ENCODE measurements around the gene MLF1. TPM values are rescaled to one million over a fixed set of nuclear protein-coding genes. Genes with fewer than 3 reads are reported as not detected.

Gene MLF1
- polyA plus RNA-seq (2012; rRNA removed), result 8.2 and 9.4 TPM in 2 replicates
- polyA plus RNA-seq (2012; cell fraction: cytosol; rRNA removed), result 13.5 and 14.8 TPM in 2 replicates
- polyA plus RNA-seq (2012; cell fraction: nucleus; rRNA removed), result 2.2 and 5.0 TPM in 2 replicates

- ChIA-PET CTCF (interaction anchor here (0.6 to 1.6 kb wide), 5 partner anchors 10 to 965 kb away, joined by 3 to 16 read pairs (median 3); partner anchors contain the start of gene GFM1), POLR2A (interaction anchor here (0.8 to 1.7 kb wide), 2 partner anchors 12 to 73 kb away, joined by 3 to 7 read pairs; partner anchors contain the start of gene GFM1)
- 1% methylated on average over 22 of the region's 51 CpGs for WGBS (ENCODE audit: low lambda C conversion rate)
- H3K4me3 ChIP-seq (ENCODE audit: low read depth in 2 of 2, low read length in 1 of 2), result peak within 1 kb of the TSS; percentile 83 to 90
- peak within 1 kb of the TSS; percentile 82 for H3K9ac ChIP-seq
- H3K4me2 ChIP-seq, result peak within 1 kb of the TSS; percentile 84
- no peaks in the 10 kb centered on the region for H3K9me2 ChIP-seq
- H3F3A ChIP-seq (replicated peaks; ENCODE audit: insufficient read depth), result no peaks in the 10 kb centered on the region
- H2AFZ ChIP-seq (ENCODE audit: low read depth), result peak within 1 kb of the TSS; percentile 97
- no peaks in the 10 kb centered on the region for H3K9me3 ChIP-seq
- peaks cover 3 to 11% of the 10 kb centered on the region in 2 experiments; a peak in 2 of 4 replicates for H3K4me1 ChIP-seq (ENCODE audit: control insufficient read depth in 1 of 2, insufficient read depth in 2 of 2, low read depth in 1 of 2, low read length in 1 of 2)
- H3K36me3 ChIP-seq (replicated peaks in 1 of 2; ENCODE audit: control insufficient read depth in 1 of 2, insufficient read depth in 2 of 2, low read length in 1 of 2), result no peaks in the 10 kb centered on the region
- no peaks in the 10 kb centered on the region for H3K27me3 ChIP-seq (ENCODE audit: insufficient read depth)
- DNase-seq, result peak; percentile 98
- H3K27ac ChIP-seq (ENCODE audit: low read depth in 2 of 2, low read length in 1 of 2), result peak within 1 kb of the TSS; percentile 67 to 87
- 0 out of 2 replicates have a peak, but pooled peaks cover 4% of the 10 kb centered on the region for H3K79me2 ChIP-seq (ENCODE audit: insufficient read depth)
- no peaks in the 10 kb centered on the region for H4K20me1 ChIP-seq (ENCODE audit: insufficient read depth)
- TF ChIP-seq ELF1 (IDR thresholded peaks at IDR 0.05), result no peak
- no peak for TF ChIP-seq CTCF (IDR thresholded peaks at IDR 0.05)
- TF ChIP-seq, protein P1, sequence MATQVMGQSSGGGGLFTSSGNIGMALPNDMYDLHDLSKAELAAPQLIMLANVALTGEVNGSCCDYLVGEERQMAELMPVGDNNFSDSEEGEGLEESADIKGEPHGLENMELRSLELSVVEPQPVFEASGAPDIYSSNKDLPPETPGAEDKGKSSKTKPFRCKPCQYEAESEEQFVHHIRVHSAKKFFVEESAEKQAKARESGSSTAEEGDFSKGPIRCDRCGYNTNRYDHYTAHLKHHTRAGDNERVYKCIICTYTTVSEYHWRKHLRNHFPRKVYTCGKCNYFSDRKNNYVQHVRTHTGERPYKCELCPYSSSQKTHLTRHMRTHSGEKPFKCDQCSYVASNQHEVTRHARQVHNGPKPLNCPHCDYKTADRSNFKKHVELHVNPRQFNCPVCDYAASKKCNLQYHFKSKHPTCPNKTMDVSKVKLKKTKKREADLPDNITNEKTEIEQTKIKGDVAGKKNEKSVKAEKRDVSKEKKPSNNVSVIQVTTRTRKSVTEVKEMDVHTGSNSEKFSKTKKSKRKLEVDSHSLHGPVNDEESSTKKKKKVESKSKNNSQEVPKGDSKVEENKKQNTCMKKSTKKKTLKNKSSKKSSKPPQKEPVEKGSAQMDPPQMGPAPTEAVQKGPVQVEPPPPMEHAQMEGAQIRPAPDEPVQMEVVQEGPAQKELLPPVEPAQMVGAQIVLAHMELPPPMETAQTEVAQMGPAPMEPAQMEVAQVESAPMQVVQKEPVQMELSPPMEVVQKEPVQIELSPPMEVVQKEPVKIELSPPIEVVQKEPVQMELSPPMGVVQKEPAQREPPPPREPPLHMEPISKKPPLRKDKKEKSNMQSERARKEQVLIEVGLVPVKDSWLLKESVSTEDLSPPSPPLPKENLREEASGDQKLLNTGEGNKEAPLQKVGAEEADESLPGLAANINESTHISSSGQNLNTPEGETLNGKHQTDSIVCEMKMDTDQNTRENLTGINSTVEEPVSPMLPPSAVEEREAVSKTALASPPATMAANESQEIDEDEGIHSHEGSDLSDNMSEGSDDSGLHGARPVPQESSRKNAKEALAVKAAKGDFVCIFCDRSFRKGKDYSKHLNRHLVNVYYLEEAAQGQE (IDR thresholded peaks at IDR 0.05; ENCODE audit: low read depth, low read length), result no peak
- no peak for TF ChIP-seq RAD21 (IDR thresholded peaks at IDR 0.05; ENCODE audit: low read length)
- TF ChIP-seq MAX (IDR thresholded peaks at IDR 0.05; ENCODE audit: low read depth), result peak; percentile 97
- TF ChIP-seq FOSL2 (IDR thresholded peaks at IDR 0.05; ENCODE audit: borderline replicate concordance, low read depth), result no peak
- no peak for TF ChIP-seq GABPA (IDR thresholded peaks at IDR 0.05; ENCODE audit: low read depth)
- TF ChIP-seq RXRA (IDR thresholded peaks at IDR 0.05; ENCODE audit: borderline replicate concordance, low read depth), result no peak
- no peak for TF ChIP-seq JUND (IDR thresholded peaks at IDR 0.05)
- TF ChIP-seq SIN3A (IDR thresholded peaks at IDR 0.05; ENCODE audit: borderline replicate concordance, low read depth, low read length), result no peak
- peak; percentile 66 for TF ChIP-seq CHD2 (IDR thresholded peaks at IDR 0.05; ENCODE audit: low read length, partially characterized antibody)
- TF ChIP-seq RFX5 (IDR thresholded peaks at IDR 0.05; ENCODE audit: low read length), result peak; percentile 91
- peak; percentile 57 for TF ChIP-seq NRF1 (IDR thresholded peaks at IDR 0.05; ENCODE audit: low read depth, low read length)
- TF ChIP-seq GATA2 (CRISPR knock-in tag; IDR thresholded peaks at IDR 0.05), result no peak
- TF ChIP-seq, protein P2, sequence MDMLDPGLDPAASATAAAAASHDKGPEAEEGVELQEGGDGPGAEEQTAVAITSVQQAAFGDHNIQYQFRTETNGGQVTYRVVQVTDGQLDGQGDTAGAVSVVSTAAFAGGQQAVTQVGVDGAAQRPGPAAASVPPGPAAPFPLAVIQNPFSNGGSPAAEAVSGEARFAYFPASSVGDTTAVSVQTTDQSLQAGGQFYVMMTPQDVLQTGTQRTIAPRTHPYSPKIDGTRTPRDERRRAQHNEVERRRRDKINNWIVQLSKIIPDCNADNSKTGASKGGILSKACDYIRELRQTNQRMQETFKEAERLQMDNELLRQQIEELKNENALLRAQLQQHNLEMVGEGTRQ (IDR thresholded peaks at IDR 0.05; ENCODE audit: borderline replicate concordance, low read depth, low read length), result peak; percentile 39
- TF ChIP-seq, protein P3, sequence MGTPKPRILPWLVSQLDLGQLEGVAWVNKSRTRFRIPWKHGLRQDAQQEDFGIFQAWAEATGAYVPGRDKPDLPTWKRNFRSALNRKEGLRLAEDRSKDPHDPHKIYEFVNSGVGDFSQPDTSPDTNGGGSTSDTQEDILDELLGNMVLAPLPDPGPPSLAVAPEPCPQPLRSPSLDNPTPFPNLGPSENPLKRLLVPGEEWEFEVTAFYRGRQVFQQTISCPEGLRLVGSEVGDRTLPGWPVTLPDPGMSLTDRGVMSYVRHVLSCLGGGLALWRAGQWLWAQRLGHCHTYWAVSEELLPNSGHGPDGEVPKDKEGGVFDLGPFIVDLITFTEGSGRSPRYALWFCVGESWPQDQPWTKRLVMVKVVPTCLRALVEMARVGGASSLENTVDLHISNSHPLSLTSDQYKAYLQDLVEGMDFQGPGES (IDR thresholded peaks at IDR 0.05; ENCODE audit: low read depth, low read length), result 0 out of 2 replicates have a peak, but pooled peaks have one; percentile 9
- TF ChIP-seq SMC3 (IDR thresholded peaks at IDR 0.05; ENCODE audit: low read depth, low read length), result no peak
- TF ChIP-seq FOXM1 (IDR thresholded peaks at IDR 0.05; ENCODE audit: low read depth), result no peak
- TF ChIP-seq MEF2A (IDR thresholded peaks at IDR 0.05; ENCODE audit: borderline replicate concordance, low read depth), result no peak
- no peak for TF ChIP-seq ZBTB33 (IDR thresholded peaks at IDR 0.05; ENCODE audit: borderline replicate concordance, low read depth)
- TF ChIP-seq POLR2AphosphoS5 (IDR thresholded peaks at IDR 0.05; ENCODE audit: low read depth, low read length), result peak; percentile 72
- TF ChIP-seq TEAD4 (IDR thresholded peaks at IDR 0.05; ENCODE audit: borderline replicate concordance, insufficient read depth), result no peak
- no peak for TF ChIP-seq TCF12 (IDR thresholded peaks at IDR 0.05)
Measured at GRCh38 chr3:158570999-158571702, at the start of gene MLF1. Gene MLF1 (plus strand): TSS chr3:158571194. CDS start chr3:158571301, 107 bp downstream.

Measured in SK-N-SH (cell line).